SIG-M5 treated with dmso at 0.1 percent for 504 hours (cell line): ENCODE results near the gene ACTR8.

Experiments
- DNase-seq: peaks from one replicate; lab custom pipeline; 2025; ENCODE audit not compliant: unreplicated experiment; lab: John Stamatoyannopoulos, UW

ACTR8 gene

GRCh38 chr3:53817809-53818208, 64.1 kb downstream of the ACTR8 start:
- no peak for DNase-seq

DNA sequence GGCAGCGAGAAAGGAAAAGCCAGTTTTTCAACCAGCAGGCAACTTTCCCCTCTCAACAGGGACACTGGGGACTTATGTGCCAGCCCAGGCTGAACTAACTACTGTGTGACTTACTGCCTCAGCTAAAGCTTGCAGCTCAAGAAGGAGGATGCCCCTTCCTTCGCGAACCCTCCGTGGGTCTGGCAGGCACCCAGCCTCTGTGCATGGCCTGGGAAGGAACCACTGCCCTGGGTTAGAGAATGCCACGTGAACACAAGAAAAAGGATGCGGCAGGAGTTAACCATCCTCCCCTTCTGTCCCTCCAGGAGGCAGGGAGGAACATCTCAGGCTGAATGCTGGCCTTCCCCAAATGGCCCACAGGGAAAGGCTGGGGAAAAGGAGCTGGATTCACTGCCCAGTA, 64.7 kb downstream of the ACTR8 start:
- no peak for DNase-seq
